ENCODE results near the gene RAB1B.

The RAB1B gene

DNA sequence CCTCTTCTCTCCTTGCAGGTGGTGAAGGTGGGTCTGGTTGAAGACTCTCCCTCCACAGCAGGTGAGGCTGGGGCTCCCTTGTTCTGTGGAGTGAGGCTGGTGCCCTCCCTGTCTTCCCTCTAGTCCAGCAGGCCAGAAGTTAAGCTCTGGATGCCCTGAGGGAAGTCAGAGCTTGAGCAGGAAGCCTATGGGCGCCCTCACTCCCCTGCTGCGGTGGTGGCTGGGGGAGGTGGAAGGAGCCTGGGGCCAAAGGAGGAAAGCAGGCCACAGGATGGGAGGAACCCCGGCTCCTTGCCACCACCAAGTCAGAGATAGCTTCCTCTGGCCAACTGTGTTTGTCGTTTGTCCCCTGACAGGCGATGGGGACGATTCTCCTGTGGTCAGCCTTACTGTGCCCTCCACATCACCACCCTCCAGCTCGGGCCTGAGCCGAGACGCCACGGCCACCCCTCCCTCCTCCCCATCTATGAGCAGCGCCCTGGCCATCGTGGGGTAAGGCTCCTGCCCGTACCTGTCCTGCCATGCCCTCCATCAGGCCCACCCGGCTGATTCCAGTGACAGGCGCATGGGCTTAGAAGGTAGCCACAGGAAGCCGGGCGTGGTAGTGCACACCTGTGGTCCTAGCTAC, 29.5 kb upstream of the RAB1B start:
- TF ChIP-seq, protein P1, sequence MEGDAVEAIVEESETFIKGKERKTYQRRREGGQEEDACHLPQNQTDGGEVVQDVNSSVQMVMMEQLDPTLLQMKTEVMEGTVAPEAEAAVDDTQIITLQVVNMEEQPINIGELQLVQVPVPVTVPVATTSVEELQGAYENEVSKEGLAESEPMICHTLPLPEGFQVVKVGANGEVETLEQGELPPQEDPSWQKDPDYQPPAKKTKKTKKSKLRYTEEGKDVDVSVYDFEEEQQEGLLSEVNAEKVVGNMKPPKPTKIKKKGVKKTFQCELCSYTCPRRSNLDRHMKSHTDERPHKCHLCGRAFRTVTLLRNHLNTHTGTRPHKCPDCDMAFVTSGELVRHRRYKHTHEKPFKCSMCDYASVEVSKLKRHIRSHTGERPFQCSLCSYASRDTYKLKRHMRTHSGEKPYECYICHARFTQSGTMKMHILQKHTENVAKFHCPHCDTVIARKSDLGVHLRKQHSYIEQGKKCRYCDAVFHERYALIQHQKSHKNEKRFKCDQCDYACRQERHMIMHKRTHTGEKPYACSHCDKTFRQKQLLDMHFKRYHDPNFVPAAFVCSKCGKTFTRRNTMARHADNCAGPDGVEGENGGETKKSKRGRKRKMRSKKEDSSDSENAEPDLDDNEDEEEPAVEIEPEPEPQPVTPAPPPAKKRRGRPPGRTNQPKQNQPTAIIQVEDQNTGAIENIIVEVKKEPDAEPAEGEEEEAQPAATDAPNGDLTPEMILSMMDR (IDR thresholded peaks at IDR 0.05; ENCODE audit: low read depth, low read length, poor library complexity, severe bottlenecking), result no peak
- TF ChIP-seq EZH2phosphoT487 (IDR thresholded peaks at IDR 0.05; ENCODE audit: borderline replicate concordance, low read length), result no peak
- no peaks in the 10 kb centered on the region for H3K4me1 ChIP-seq (ENCODE audit: control insufficient read depth, low read length)
- peaks cover 39% of the 10 kb centered on the region for H3K36me3 ChIP-seq (ENCODE audit: control insufficient read depth, low read length)

DNA sequence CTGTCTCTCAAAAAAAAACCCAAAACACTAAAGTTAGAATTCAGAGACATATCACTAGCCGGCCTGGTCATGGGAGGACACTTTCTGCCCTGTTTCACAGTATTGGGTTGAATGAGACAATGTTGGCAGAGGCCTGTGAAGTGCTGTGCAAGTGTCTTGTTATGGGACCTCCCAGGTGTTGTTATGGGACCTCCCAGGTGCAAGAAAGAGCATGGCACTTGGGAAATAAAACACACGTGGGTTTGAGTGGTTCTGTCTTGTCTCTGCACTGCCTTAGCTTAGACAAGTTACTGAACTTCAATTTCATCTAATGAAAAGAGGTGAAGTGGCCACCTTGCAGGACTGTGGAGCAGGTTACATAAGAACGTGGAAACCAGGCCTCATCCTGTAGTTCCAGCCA, 28.9 kb upstream of the RAB1B start:
- H3F3A ChIP-seq (ENCODE audit: control insufficient read depth, insufficient read depth), result no peaks in the 10 kb centered on the region
- no peak overlapping the region for H3K4me3 ChIP-seq (ENCODE audit: low read length)
- H3K27ac ChIP-seq (ENCODE audit: low read depth, low read length), result no peak overlapping the region
- no peaks in the 10 kb centered on the region for H3K27me3 ChIP-seq (ENCODE audit: control insufficient read depth, low read length)
- peaks cover 34% of the 10 kb centered on the region for H3K36me3 ChIP-seq (ENCODE audit: control insufficient read depth, low read length)
- no peaks in the 10 kb centered on the region for H3K9me3 ChIP-seq (ENCODE audit: control insufficient read depth, insufficient read depth, low read length)
- H3K79me2 ChIP-seq (ENCODE audit: control insufficient read depth, low read length), result no peaks in the 10 kb centered on the region
- no peaks in the 10 kb centered on the region for H4K20me1 ChIP-seq (ENCODE audit: control insufficient read depth, insufficient read depth, low read depth, low read length)
- TF ChIP-seq, protein P1 (IDR thresholded peaks at IDR 0.05; ENCODE audit: low read depth, low read length, poor library complexity, severe bottlenecking), result no peak
- H3K9me2 ChIP-seq (replicated peaks; ENCODE audit: control insufficient read depth, low read length), result no peaks in the 10 kb centered on the region
- no peaks in the 10 kb centered on the region for H3K4me1 ChIP-seq (ENCODE audit: control insufficient read depth, low read length)
- H3K4me2 ChIP-seq (ENCODE audit: low read length), result no peak overlapping the region

More for the DNA sequence above, 29.5 kb upstream of the RAB1B start:
- no peaks in the 10 kb centered on the region for H3F3A ChIP-seq (ENCODE audit: control insufficient read depth, insufficient read depth)
- no peak overlapping the region for H3K4me2 ChIP-seq (ENCODE audit: low read length)
- no peaks in the 10 kb centered on the region for H3K9me3 ChIP-seq (ENCODE audit: control insufficient read depth, insufficient read depth, low read length)
- no peak overlapping the region for H3K4me3 ChIP-seq (ENCODE audit: low read length)
- no peak overlapping the region for H3K27ac ChIP-seq (ENCODE audit: low read depth, low read length)
- H3K27me3 ChIP-seq (ENCODE audit: control insufficient read depth, low read length), result no peaks in the 10 kb centered on the region
- H3K79me2 ChIP-seq (ENCODE audit: control insufficient read depth, low read length), result no peaks in the 10 kb centered on the region
- H3K9me2 ChIP-seq (replicated peaks; ENCODE audit: control insufficient read depth, low read length), result no peaks in the 10 kb centered on the region
- H4K20me1 ChIP-seq (ENCODE audit: control insufficient read depth, insufficient read depth, low read depth, low read length), result no peaks in the 10 kb centered on the region

DNA sequence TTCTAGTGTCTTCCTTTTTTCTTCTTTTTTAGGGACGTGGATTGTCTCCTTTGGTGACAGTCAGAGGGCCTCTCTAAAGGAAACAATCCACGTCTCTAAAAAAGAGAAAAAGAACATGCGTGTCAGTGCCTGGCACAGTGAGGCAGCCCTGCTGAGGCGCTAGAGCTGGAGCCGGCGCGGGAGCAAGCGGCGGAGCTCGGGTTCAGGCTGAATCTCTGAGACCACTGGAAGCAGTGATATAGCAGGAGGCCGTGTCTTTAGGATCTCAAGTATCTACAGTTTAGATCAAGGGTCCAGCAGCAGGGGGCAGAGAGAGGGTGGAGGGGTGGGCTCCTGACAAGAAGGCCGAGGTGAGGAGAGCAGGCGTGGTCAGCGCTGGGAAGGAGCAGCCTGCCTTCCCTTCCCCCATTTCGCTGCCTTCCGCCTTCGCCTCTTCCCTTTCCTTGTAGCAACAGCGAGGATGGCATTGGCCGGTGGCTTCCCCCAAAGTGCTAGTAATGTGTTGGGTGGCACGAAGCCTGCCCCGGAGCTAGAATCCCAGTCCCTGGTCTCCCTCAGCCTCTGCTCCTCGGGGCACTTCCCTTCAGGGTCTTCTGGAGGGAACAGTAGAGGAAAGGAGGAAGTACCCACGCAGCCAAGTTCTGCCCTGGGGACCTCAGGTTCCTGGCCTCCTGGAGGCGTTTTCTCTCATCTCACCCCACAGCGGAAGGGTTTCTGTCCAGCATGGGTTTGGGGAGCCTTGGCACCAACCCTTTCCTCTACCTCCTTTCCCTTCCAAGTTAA, 28.2 kb upstream of the RAB1B start:
- Histone ChIP-seq H3K4me2 (ENCODE audit: low read length) (no peak overlapping the region), H3K27me3 (ENCODE audit: control insufficient read depth, low read length) (no peaks in the 10 kb centered on the region), H3K36me3 (ENCODE audit: control insufficient read depth, low read length) (peaks cover 34% of the 10 kb centered on the region), H3K9me3 (ENCODE audit: control insufficient read depth, insufficient read depth, low read length) (no peaks in the 10 kb centered on the region), H3K4me1 (ENCODE audit: control insufficient read depth, low read length) (no peaks in the 10 kb centered on the region), H3F3A (ENCODE audit: control insufficient read depth, insufficient read depth) (no peaks in the 10 kb centered on the region), H4K20me1 (ENCODE audit: control insufficient read depth, insufficient read depth, low read depth, low read length) (no peaks in the 10 kb centered on the region), H3K9me2 (replicated peaks; ENCODE audit: control insufficient read depth, low read length) (no peaks in the 10 kb centered on the region), H3K79me2 (ENCODE audit: control insufficient read depth, low read length) (no peaks in the 10 kb centered on the region), H3K4me3 (ENCODE audit: low read length) (no peak overlapping the region), H3K27ac (ENCODE audit: low read depth, low read length) (no peak overlapping the region)
- TF ChIP-seq, protein P1 (IDR thresholded peaks at IDR 0.05; ENCODE audit: low read depth, low read length, poor library complexity, severe bottlenecking), result no peak
- TF ChIP-seq EZH2phosphoT487 (IDR thresholded peaks at IDR 0.05; ENCODE audit: borderline replicate concordance, low read length), result no peak

Data from DOHH2 (cell line).